HG02798 (cell line): ENCODE data around the gene AMER2.
A peak's percentile ranks its signal among the peaks of the same experiment; 100 is the strongest.

Source experiments
- ATAC-seq: cut with Tn5 transposase; IDR thresholded peaks from one replicate; pipeline ENCODE4 v1.9.1; 2021; ENCODE audit warnings: mild to moderate bottlenecking; ENCODE audit not compliant: unreplicated experiment, poor library complexity

Gene AMER2

DNA sequence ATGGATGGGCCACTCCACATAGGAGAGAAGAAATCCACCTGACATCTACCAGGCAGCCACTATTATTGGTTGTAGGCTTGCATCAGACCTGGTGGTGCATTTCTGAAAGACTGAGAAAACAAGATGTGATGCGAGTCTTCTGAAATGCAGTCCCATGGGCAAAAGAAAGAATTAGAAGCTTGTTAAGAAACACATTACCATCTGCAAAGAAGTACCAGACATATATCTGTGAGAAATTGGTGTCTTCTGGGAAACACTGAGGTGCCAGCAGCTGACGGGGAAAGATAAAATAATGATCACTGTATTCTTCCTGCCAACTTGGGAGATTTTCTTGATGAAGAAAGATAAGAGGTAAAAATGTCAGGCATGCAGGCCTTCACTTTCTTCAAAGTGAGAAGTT, 14.4 kb downstream of the AMER2 start:
- no peak for ATAC-seq

DNA sequence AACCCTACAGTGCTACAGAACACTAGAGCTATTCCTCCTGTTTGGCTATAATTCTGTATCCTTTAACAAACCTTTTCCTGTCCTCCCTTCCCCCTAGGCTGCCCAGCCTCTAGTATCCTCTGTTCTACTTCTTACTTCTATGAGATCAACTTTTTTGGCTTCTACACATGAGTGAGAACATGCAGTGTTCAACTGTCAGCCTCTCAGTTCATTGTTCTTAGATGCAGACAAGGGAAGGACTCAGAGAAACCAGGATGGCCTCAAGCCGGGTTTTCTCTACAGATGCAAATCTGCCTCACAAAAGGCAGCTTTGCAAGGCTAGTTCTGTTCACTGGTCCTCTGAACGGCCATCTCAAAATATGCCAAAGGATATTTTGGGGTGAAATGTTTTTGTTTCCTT, 18.4 kb downstream of the AMER2 start:
- no peak for ATAC-seq

DNA sequence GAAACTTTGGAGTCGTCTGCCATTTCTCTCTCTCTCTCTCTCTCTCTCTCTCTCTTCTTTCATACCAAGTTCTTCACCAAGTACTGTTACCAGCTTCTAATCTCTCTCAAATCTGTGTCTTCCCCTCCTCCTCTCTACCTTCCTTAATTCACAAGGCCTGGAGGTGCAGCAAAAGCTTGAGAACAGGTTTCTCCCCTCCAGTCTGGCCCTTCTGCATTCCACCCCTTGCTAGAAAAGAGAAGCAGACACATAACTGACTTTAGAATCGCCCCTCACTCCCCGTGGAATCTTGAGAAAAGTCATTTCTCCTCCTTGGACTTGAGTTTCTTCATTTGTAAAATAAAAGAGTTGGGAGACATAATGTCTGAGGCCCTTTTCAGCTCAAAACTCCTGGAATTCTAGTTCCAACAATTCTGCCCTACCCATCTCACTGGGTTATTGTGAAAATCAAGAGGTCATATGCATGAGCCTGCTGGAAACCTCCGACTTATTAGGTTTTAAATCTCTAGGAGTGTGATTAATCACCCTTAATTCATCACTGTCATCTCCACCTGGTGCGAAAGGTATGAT, 20.4 kb downstream of the AMER2 start:
- ATAC-seq = no peak

- no peak for ATAC-seq
Measured at GRCh38 chr13:25149711-25150110, 22.4 kb downstream of the AMER2 start.

DNA sequence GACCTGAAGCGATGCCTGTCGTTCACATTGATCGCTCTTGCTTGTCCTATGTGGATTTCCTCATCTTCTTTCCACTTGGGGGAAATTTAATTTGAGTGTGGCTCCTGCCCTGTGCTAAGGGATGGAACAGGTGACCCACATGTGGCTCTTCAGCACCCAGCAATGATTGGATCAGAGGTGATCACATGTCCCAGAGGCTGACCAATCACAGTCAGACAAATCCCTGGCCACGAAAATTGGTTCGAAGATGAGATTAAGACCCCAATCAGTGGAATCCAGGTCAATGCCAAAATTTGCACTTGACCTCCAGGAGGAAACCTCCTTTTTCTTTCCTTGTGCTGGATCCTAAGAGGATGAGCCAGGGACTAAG, 23.7 kb downstream of the AMER2 start:
- ATAC-seq = no peak

DNA sequence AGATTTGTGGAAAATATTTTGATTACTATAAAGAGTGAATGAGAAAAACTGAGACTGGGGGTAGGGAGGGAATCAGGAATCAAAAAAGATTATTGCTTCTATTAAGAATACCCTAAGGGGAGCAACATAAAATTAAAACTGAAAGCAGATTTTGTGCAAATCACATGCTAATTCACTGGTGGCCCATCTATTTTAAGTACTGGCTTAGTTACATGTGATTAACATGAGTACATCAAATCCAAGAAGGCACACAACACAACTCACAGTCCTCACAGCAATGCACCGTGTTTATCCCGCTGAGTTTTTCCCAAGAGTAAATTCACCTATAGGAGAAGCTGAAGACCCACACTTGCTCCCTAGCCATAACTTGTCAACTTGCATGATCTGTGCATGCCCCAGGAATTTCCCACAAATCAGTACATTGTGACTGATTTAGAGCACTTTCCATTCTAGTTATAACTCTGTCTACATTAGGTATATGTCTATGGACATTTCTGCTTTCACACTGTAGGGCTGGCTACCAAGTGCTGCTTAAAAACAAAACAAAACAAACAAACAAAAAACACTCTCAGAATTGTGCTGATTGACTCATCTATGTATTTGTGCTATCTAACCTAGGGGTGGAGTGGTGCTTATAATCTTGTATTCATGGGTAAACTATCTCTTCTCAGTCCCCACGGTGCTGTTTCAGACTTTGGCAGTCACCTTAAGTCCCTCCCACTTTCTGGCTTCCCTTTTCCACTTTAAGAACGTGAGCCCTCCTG, 24.3 kb downstream of the AMER2 start:
- no peak for ATAC-seq

DNA sequence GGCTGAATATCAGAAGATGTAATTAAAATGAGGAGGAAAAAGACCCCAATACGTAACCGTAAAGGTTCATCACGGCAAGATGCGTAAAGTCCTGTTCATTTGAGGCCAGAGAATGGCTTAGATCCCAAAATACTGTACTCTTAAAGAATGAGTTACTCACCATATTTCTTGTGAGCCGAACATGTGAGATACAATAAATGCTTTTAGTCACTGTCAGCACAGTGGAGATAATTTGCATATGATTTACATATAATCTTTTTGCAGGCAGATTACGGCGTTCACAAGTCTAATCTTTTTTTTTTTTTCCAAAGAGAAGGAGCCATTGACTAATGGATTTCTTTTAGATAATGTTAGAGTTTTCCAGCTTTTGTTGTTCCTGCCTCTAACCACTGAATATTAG, 28.4 kb downstream of the AMER2 start:
- no peak for ATAC-seq

DNA sequence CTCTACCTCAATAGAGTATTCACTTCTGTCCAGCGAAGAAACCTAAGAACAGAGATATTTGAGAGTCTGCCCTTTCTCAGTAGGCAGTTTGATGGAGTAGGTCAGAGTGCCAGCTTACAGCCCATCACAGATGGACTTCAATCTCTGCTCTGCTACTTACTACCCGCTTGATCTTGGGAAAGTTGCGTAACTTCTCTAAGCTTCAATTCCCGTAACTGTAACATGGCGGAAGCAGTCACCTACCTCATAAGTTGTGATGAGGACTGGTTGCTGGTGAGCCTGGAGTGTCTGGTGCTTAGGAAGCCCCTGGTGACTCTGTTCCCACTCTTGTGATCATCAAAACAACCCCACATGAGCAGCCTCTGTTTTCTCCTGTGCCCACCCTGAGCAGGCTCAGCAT, 31.0 kb downstream of the AMER2 start:
- no peak for ATAC-seq

- no peak for ATAC-seq
Measured at GRCh38 chr13:25137788-25138115, 34.3 kb downstream of the AMER2 start.

- no peak for ATAC-seq
Measured at GRCh38 chr13:25136880-25137787, 35.0 kb downstream of the AMER2 start.

GRCh38 chr13:25135896-25136295, 36.2 kb downstream of the AMER2 start:
- ATAC-seq = no peak

- ATAC-seq = no peak
Measured at GRCh38 chr13:25132751-25133390, 39.2 kb downstream of the AMER2 start.

GRCh38 chr13:25131881-25132420, 40.1 kb downstream of the AMER2 start:
- no peak for ATAC-seq

GRCh38 chr13:25130944-25131343, 41.1 kb downstream of the AMER2 start:
- no peak for ATAC-seq

- no peak for ATAC-seq
Measured at GRCh38 chr13:25118378-25118905, 53.6 kb downstream of the AMER2 start.

DNA sequence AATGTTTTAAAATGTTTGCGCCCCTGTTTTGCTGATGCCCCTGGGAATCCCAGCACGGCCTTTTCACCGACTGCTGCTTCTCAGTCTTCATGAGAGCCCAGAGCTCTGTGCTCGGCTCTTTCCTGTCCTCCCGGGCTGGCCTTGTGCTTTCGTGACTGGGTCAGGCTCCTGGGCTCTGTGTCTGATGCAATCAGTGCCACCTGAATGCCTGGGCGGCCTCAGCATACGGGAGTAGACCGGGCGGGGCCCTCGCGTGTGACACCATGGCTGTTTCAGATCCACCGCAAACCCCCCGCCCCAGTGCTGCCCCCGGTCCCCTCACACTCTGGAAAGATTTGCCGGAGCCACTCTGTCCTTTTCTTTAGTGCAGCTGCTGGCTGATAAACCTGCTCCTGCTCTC, 54.8 kb downstream of the AMER2 start:
- no peak for ATAC-seq

DNA sequence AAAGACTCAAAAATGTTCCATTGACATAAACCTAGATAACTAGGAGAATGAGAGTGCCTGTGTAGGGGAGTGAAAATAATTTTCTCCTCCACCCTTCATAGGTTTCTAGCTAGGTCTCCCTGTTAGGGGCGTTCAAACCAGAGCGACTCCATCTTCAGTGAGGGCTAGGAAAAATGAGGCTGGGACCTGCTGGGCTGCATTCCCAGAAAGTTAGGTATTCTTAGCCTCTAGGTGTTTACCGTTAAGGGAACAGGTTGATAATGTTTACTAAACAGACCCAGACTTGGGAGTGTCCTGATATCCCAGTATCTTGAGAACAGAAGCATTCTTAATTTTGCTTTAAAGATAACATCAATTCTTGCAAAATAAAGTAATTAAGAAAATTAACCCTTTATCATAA, 56.0 kb downstream of the AMER2 start:
- ATAC-seq = no peak

GRCh38 chr13:25114220-25114619, 57.9 kb downstream of the AMER2 start:
- ATAC-seq = peak; percentile 70

- ATAC-seq = no peak
Measured at GRCh38 chr13:25112695-25113255, 59.3 kb downstream of the AMER2 start.
